ENCODE measurements around the gene MYEF2. TPM values are rescaled to one million over a fixed set of nuclear protein-coding genes. Genes with fewer than 3 reads are reported as not detected.
A peak's percentile ranks its signal among the peaks of the same experiment; 100 is the strongest.

MYEF2 gene
- total RNA-seq, 4 donors from 2014 or later, result 5.1 to 44.6 (median 10.1) TPM

DNA sequence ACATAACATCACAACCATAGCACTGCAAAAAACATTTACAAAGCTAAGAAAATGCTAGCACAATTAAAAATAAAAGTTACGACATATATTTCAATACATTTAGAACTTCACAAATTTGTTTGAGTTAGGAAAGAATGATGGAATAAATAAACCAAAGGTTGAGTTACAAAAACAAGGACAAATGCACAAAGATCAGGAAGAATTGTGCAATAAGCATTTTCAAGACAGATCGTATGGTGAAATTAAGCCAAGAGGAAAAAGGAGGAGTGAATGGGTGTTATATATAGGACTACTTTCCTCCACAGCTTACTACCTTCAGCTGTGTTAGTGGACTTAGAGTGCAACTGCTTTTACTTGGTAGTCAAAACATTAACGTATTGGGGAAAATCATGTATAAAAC lies 7.4 kb upstream of the MYEF2 start:
- no peak for TF ChIP-seq POLR2A (IDR thresholded peaks at IDR 0.05)
- TF ChIP-seq, protein P1, sequence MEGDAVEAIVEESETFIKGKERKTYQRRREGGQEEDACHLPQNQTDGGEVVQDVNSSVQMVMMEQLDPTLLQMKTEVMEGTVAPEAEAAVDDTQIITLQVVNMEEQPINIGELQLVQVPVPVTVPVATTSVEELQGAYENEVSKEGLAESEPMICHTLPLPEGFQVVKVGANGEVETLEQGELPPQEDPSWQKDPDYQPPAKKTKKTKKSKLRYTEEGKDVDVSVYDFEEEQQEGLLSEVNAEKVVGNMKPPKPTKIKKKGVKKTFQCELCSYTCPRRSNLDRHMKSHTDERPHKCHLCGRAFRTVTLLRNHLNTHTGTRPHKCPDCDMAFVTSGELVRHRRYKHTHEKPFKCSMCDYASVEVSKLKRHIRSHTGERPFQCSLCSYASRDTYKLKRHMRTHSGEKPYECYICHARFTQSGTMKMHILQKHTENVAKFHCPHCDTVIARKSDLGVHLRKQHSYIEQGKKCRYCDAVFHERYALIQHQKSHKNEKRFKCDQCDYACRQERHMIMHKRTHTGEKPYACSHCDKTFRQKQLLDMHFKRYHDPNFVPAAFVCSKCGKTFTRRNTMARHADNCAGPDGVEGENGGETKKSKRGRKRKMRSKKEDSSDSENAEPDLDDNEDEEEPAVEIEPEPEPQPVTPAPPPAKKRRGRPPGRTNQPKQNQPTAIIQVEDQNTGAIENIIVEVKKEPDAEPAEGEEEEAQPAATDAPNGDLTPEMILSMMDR (IDR thresholded peaks at IDR 0.05), result no peak
- Histone ChIP-seq H3K4me3 (no peak overlapping the region), H3K27me3 (no peaks in the 10 kb centered on the region), H3K36me3 (no peaks in the 10 kb centered on the region), H3K9me3 (no peaks in the 10 kb centered on the region), H3K27ac (no peak overlapping the region), H3K4me1 (no peaks in the 10 kb centered on the region)
- no peak for DNase-seq

DNA sequence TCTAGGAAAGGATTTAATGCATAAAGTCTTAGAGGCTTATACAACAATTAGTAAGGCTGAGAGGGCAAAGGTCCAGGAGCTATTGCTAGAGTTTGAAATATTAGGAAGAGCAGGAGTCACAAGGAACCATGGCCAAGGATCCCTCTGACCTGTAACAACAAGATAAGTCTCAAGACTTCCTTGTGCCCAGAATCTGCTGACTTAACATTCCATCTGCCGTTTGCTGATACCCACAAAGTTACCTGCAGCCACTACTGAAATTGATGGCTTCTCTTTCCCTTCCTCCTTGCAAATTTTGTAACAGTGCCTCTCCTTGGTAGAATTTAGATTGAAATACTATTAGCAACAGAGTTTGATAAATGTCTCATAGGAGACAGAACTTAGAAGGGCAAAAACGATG lies 4.7 kb upstream of the MYEF2 start:
- TF ChIP-seq, protein P1 (IDR thresholded peaks at IDR 0.05), result no peak
- TF ChIP-seq POLR2A (IDR thresholded peaks at IDR 0.05), result no peak

GRCh38 chr15:48178648-48178931 lies 495 bp upstream of the MYEF2 start:
- TF ChIP-seq POLR2A (IDR thresholded peaks at IDR 0.05), result no peak
- TF ChIP-seq, protein P1 (IDR thresholded peaks at IDR 0.05), result no peak
- H3K4me1 ChIP-seq, result peaks cover 0 to 10% (median 0%) of the 10 kb centered on the region in 4 donors
- H3K27me3 ChIP-seq, result no peaks in the 10 kb centered on the region
- H3K36me3 ChIP-seq, result no peaks in the 10 kb centered on the region
- H3K9me3 ChIP-seq, result no peaks in the 10 kb centered on the region
- H3K27ac ChIP-seq, result no peak overlapping the region
- DNase-seq, result no peak
- peak overlapping the region in 3 of 4 donors; percentile 58 to 84 (median 68) for H3K4me3 ChIP-seq

More for the DNA sequence above, 4.7 kb upstream of the MYEF2 start:
- H3K4me1 ChIP-seq, result peaks cover 0 to 8% (median 0%) of the 10 kb centered on the region in 4 donors
- DNase-seq, result no peak
- no peaks in the 10 kb centered on the region for H3K36me3 ChIP-seq
- no peak overlapping the region for H3K4me3 ChIP-seq
- H3K27ac ChIP-seq, result no peak overlapping the region
- H3K9me3 ChIP-seq, result no peaks in the 10 kb centered on the region
- H3K27me3 ChIP-seq, result no peaks in the 10 kb centered on the region

GRCh38 chr15:48177383-48177765 lies 721 bp downstream of the MYEF2 start:
- TF ChIP-seq, protein P1 (IDR thresholded peaks at IDR 0.05), result no peak
- TF ChIP-seq POLR2A (IDR thresholded peaks at IDR 0.05), result no peak
- DNase-seq, result no peak

DNA sequence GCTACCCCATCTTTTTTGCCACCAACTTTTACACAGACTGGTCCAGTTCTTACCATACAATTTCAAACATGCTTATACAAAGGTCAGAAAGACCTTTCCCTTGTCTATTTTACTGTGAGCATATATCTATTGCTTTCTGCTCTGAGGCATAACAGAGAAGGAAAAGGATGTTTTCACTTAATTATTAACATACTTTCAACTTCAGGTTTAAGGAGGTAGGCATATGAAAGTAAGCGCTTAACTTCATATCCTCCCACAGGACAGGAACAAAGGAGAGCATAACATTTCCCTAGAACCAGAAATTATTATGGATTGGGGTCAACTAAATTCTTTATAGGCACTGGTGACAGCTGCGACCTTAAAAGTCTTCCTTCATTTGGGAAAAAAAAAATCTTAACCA lies 1.1 kb downstream of the MYEF2 start:
- Histone ChIP-seq H3K36me3 (no peaks in the 10 kb centered on the region), H3K9me3 (no peaks in the 10 kb centered on the region), H3K4me1 (peaks cover 0 to 10% (median 0%) of the 10 kb centered on the region in 4 donors), H3K27ac (peak overlapping the region in 1 of 4 donors; percentile 79), H3K4me3 (peak overlapping the region in 1 of 4 donors; percentile 84), H3K27me3 (no peaks in the 10 kb centered on the region)
- DNase-seq, result no peak
- TF ChIP-seq POLR2A (IDR thresholded peaks at IDR 0.05), result no peak
- TF ChIP-seq, protein P1 (IDR thresholded peaks at IDR 0.05), result no peak

More at GRCh38 chr15:48177383-48177765, 721 bp downstream of the MYEF2 start:
- no peaks in the 10 kb centered on the region for H3K36me3 ChIP-seq
- H3K27me3 ChIP-seq, result no peaks in the 10 kb centered on the region
- H3K27ac ChIP-seq, result peak overlapping the region in 3 of 4 donors; percentile 64 to 79 (median 70)
- no peaks in the 10 kb centered on the region for H3K9me3 ChIP-seq
- peak overlapping the region; percentile 58 to 84 (median 72) for H3K4me3 ChIP-seq
- H3K4me1 ChIP-seq, result peaks cover 0 to 10% (median 0%) of the 10 kb centered on the region in 4 donors

- TF ChIP-seq, protein P1 (IDR thresholded peaks at IDR 0.05), result no peak
- no peak for TF ChIP-seq POLR2A (IDR thresholded peaks at IDR 0.05)
- H3K4me1 ChIP-seq, result peaks cover 0 to 10% (median 0%) of the 10 kb centered on the region in 4 donors
- no peak overlapping the region for H3K27ac ChIP-seq
- H3K4me3 ChIP-seq, result no peak overlapping the region
- H3K36me3 ChIP-seq, result no peaks in the 10 kb centered on the region
- DNase-seq, result no peak
- H3K9me3 ChIP-seq, result no peaks in the 10 kb centered on the region
- H3K27me3 ChIP-seq, result no peaks in the 10 kb centered on the region
These were observed 2.0 kb downstream of the MYEF2 start for GRCh38 chr15:48176112-48176511.
